DND-41 (cell line): Measurements from ENCODE around the gene B4GALT4.

ENCODE experiments used
- CTCF ChIP-seq: IDR thresholded peaks from 2 replicates; pipeline ENCODE4 v1.5.1; 2012; ENCODE audit warnings: borderline replicate concordance, low read length, moderate library complexity, mild to moderate bottlenecking; ENCODE audit not compliant: poor library complexity, severe bottlenecking; ENCODE audit errors: extremely low read depth
- EZH2 ChIP-seq: IDR thresholded peaks from 3 replicates; pipeline ENCODE4 v1.6.1; 2012; ENCODE audit warnings: borderline replicate concordance, low read depth, mild to moderate bottlenecking, moderate library complexity, low read length, inconsistent platforms; ENCODE audit not compliant: severe bottlenecking

DNA sequence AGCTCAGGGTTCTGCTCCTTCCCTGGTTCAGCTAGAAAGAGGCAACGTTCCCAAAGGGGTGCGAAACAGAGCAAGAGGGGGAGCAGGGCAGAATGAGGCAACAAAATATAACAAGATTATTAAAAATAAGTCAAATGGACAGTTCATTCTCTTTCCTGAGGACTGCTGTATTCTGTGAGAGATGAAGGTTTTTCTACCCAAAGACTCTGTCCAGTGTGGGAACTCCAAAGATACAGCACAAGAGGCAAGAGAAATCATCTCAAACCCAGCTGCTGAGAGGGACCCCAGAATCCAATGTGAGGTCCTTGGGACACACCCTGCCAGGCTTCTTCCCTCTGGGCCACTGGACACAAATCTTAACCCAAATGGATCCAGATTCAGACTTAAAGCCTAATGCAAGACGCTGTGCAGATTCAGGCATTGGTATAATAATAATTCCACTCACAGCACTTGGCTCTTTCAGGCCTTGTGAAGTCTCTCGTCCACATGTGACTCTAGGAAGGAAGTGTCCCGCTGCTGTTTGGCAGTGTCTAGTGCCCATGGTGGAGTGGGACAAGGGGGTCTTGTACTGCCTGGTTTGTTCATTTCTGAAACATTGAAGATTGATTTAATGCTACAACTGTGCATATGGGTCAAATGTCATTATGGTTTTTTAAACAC is 39.0 kb upstream of the B4GALT4 start:
- TF ChIP-seq CTCF (no peak), EZH2 (no peak)
